Posterior vena cava (tissue), 2 donors: ENCODE data around the gene EPG5. TPM values are rescaled to one million over a fixed set of nuclear protein-coding genes. Genes with fewer than 3 reads are reported as not detected.

Experiments used
- total RNA-seq, 2 donors: library from RNA; stranded (reverse); fragmentation: NEBNext Ultra II Directional; extraction: Animal tissue kit (Norgen Biotek cat#: 25700); gene quantifications; one replicate each; pipeline ENCODE4 v1.2.1, GENCODE V29; 2021
- donor health status: DM: yes; HTN: yes; CAD: no.
- donor health status: DM: yes; HTN: yes; CAD: no.

EPG5 gene
- total RNA-seq, 2 donors from 2014 or later, result 20.1 to 20.2 TPM

Other genes with a start within 250 kb of the EPG5 start
- 1 to 10 TPM; 1.4 to 2.2 TPM for gene SLC14A1, start 243.1 kb downstream of the EPG5 start, total RNA-seq
- gene SIGLEC15, start 141.7 kb downstream of the EPG5 start, total RNA-seq, result under 1 TPM; 0.46 to 0.90 TPM
- gene PSTPIP2, start 104.9 kb upstream of the EPG5 start, total RNA-seq, result 1 to 10 TPM; 5.7 to 8.9 TPM
- 100 to 1,000 TPM; 236 to 263 TPM for gene ATP5F1A, start 131.0 kb upstream of the EPG5 start, total RNA-seq
- 10 to 100 TPM; 19.7 to 23.6 TPM for gene HAUS1, start 137.1 kb upstream of the EPG5 start, total RNA-seq